ENCODE measurements around the gene SPATA25. TPM values are rescaled to one million over a fixed set of nuclear protein-coding genes. Genes with fewer than 3 reads are reported as not detected.
A peak's percentile ranks its signal among the peaks of the same experiment; 100 is the strongest.

The SPATA25 gene
- total RNA-seq, 1 donor, result 1.4 TPM

DNA sequence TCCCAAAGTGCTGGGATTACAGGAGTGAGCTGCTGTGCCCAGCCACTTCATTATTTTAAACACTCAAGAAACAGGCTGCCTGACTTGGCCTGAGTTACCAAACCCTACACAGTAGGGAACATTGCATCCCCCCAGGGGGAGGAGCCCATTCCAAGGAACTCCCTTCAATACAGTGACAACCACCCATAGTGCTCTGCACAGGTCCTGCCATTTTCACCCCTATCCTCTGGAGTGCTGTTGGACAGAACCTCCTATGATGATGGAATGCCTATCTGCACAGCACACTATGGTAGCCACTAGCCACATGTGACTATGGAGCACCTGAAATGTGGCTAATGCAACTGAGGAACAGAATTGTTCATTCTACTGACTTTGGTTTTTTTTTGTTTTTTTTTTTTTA, 42.0 kb downstream of the SPATA25 start:
- no peak overlapping the region for H3K4me3 ChIP-seq (ENCODE audit: insufficient read depth, low read length)
- peaks cover 2% of the 10 kb centered on the region for H4K20me1 ChIP-seq (ENCODE audit: insufficient read depth, low read length)
- no peak overlapping the region for H3K27ac ChIP-seq (ENCODE audit: low read depth, low read length)
- H3K9me3 ChIP-seq (ENCODE audit: low read depth, low read length), result no peaks in the 10 kb centered on the region
- H3K4me2 ChIP-seq (ENCODE audit: insufficient read depth, low read length), result no peak overlapping the region
- DNase-seq (ENCODE audit: insufficient read length, low spot score, missing footprints), result no peak
- peaks cover 11% of the 10 kb centered on the region for H3K4me1 ChIP-seq (ENCODE audit: insufficient read depth, low read length)
- TF ChIP-seq, protein P1, sequence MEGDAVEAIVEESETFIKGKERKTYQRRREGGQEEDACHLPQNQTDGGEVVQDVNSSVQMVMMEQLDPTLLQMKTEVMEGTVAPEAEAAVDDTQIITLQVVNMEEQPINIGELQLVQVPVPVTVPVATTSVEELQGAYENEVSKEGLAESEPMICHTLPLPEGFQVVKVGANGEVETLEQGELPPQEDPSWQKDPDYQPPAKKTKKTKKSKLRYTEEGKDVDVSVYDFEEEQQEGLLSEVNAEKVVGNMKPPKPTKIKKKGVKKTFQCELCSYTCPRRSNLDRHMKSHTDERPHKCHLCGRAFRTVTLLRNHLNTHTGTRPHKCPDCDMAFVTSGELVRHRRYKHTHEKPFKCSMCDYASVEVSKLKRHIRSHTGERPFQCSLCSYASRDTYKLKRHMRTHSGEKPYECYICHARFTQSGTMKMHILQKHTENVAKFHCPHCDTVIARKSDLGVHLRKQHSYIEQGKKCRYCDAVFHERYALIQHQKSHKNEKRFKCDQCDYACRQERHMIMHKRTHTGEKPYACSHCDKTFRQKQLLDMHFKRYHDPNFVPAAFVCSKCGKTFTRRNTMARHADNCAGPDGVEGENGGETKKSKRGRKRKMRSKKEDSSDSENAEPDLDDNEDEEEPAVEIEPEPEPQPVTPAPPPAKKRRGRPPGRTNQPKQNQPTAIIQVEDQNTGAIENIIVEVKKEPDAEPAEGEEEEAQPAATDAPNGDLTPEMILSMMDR (IDR thresholded peaks at IDR 0.05; ENCODE audit: extremely low read depth, low read depth, low read length), result no peak
- no peaks in the 10 kb centered on the region for H3K79me2 ChIP-seq (ENCODE audit: insufficient read depth, low read length)
- no peak overlapping the region for H2AFZ ChIP-seq (ENCODE audit: low read length)
- H3K36me3 ChIP-seq (ENCODE audit: insufficient read depth, low read length), result peaks cover 54% of the 10 kb centered on the region
- no peaks in the 10 kb centered on the region for H3K27me3 ChIP-seq (ENCODE audit: insufficient read depth, low read length)

- H2AFZ ChIP-seq (ENCODE audit: low read length), result no peak overlapping the region
- H3K27me3 ChIP-seq (ENCODE audit: insufficient read depth, low read length), result no peaks in the 10 kb centered on the region
- DNase-seq (ENCODE audit: insufficient read length, low spot score, missing footprints), result peak; percentile 41
- H3K79me2 ChIP-seq (ENCODE audit: insufficient read depth, low read length), result no peaks in the 10 kb centered on the region
- no peaks in the 10 kb centered on the region for H3K9me3 ChIP-seq (ENCODE audit: low read depth, low read length)
- H3K4me2 ChIP-seq (ENCODE audit: insufficient read depth, low read length), result no peak overlapping the region
- TF ChIP-seq, protein P1 (IDR thresholded peaks at IDR 0.05; ENCODE audit: extremely low read depth, low read depth, low read length), result no peak
- H3K27ac ChIP-seq (ENCODE audit: low read depth, low read length), result no peak overlapping the region
- peaks cover 11% of the 10 kb centered on the region for H3K4me1 ChIP-seq (ENCODE audit: insufficient read depth, low read length)
- H3K4me3 ChIP-seq (ENCODE audit: insufficient read depth, low read length), result no peak overlapping the region
- H4K20me1 ChIP-seq (ENCODE audit: insufficient read depth, low read length), result peaks cover 5% of the 10 kb centered on the region
- H3K36me3 ChIP-seq (ENCODE audit: insufficient read depth, low read length), result peaks cover 61% of the 10 kb centered on the region
These were observed 43.9 kb downstream of the SPATA25 start for GRCh38 chr20:45843506-45843905.

- H3K27ac ChIP-seq (ENCODE audit: low read depth, low read length), result peak overlapping the region; percentile 2
These were observed 45.1 kb downstream of the SPATA25 start for GRCh38 chr20:45842169-45842812.

GRCh38 chr20:45841407-45842129, 45.9 kb downstream of the SPATA25 start:
- peaks cover 2% of the 10 kb centered on the region for H3K79me2 ChIP-seq (ENCODE audit: insufficient read depth, low read length)
- no peak overlapping the region for H3K4me2 ChIP-seq (ENCODE audit: insufficient read depth, low read length)
- peaks cover 14% of the 10 kb centered on the region for H4K20me1 ChIP-seq (ENCODE audit: insufficient read depth, low read length)
- H2AFZ ChIP-seq (ENCODE audit: low read length), result no peak overlapping the region
- no peak overlapping the region for H3K27ac ChIP-seq (ENCODE audit: low read depth, low read length)
- H3K36me3 ChIP-seq (ENCODE audit: insufficient read depth, low read length), result peaks cover 60% of the 10 kb centered on the region
- TF ChIP-seq, protein P1 (IDR thresholded peaks at IDR 0.05; ENCODE audit: extremely low read depth, low read depth, low read length), result no peak
- no peaks in the 10 kb centered on the region for H3K27me3 ChIP-seq (ENCODE audit: insufficient read depth, low read length)
- no peak for DNase-seq (ENCODE audit: insufficient read length, low spot score, missing footprints)
- no peaks in the 10 kb centered on the region for H3K9me3 ChIP-seq (ENCODE audit: low read depth, low read length)
- peaks cover 15% of the 10 kb centered on the region for H3K4me1 ChIP-seq (ENCODE audit: insufficient read depth, low read length)
- no peak overlapping the region for H3K4me3 ChIP-seq (ENCODE audit: insufficient read depth, low read length)

More at GRCh38 chr20:45842169-45842812, 45.1 kb downstream of the SPATA25 start:
- Histone ChIP-seq H3K4me3 (ENCODE audit: insufficient read depth, low read length) (no peak overlapping the region), H3K4me1 (ENCODE audit: insufficient read depth, low read length) (peaks cover 11% of the 10 kb centered on the region), H3K27me3 (ENCODE audit: insufficient read depth, low read length) (no peaks in the 10 kb centered on the region), H3K79me2 (ENCODE audit: insufficient read depth, low read length) (peaks cover 2% of the 10 kb centered on the region), H4K20me1 (ENCODE audit: insufficient read depth, low read length) (peaks cover 7% of the 10 kb centered on the region), H3K9me3 (ENCODE audit: low read depth, low read length) (no peaks in the 10 kb centered on the region), H3K36me3 (ENCODE audit: insufficient read depth, low read length) (peaks cover 57% of the 10 kb centered on the region), H2AFZ (ENCODE audit: low read length) (no peak overlapping the region), H3K4me2 (ENCODE audit: insufficient read depth, low read length) (no peak overlapping the region)
- peak; percentile 73 for DNase-seq (ENCODE audit: insufficient read length, low spot score, missing footprints)
- TF ChIP-seq, protein P1 (IDR thresholded peaks at IDR 0.05; ENCODE audit: extremely low read depth, low read depth, low read length), result no peak

Measured in osteoblast (primary cell).